H9 (cell line): ENCODE results near the gene ZNF234. TPM values are rescaled to one million over a fixed set of nuclear protein-coding genes. Genes with fewer than 3 reads are reported as not detected.
"Not testable (repeated sequence)": the region's sequence is repeated elsewhere in the genome, so short reads cannot be mapped to it uniquely, and the experiment has no call there.

Source experiments
- DNase-seq: peaks from one replicate; pipeline ENCODE4 v3.0.0-alpha.2; 2017
- H2AFZ ChIP-seq: one replicate; pipeline ENCODE4 v1.6.1; 2013; ENCODE audit warnings: mild to moderate bottlenecking, low read length, control low read depth, moderate library complexity
- H2AK5ac ChIP-seq: 2 replicates; pipeline ENCODE4 v1.6.1; 2013; ENCODE audit warnings: low read length, control low read depth, mixed read lengths; ENCODE audit not compliant: insufficient read length
- H2BK120ac ChIP-seq: one replicate; pipeline ENCODE4 v1.6.1; 2013; ENCODE audit warnings: low read depth, mild to moderate bottlenecking, low read length, control low read depth, inconsistent platforms; ENCODE audit not compliant: poor library complexity, severe bottlenecking
- H2BK12ac ChIP-seq: 2 replicates; pipeline ENCODE4 v1.6.1; 2013; ENCODE audit warnings: low read length, control low read depth, mixed read lengths, low read depth; ENCODE audit not compliant: insufficient read length
- H2BK15ac ChIP-seq: 2 replicates; pipeline ENCODE4 v1.6.1; 2013; ENCODE audit warnings: low read depth, low read length, control low read depth
- H2BK20ac ChIP-seq: one replicate; pipeline ENCODE4 v1.6.1; 2013; ENCODE audit warnings: low read depth, mild to moderate bottlenecking, low read length, control low read depth, inconsistent platforms; ENCODE audit not compliant: poor library complexity, severe bottlenecking
- H2BK5ac ChIP-seq: 2 replicates; pipeline ENCODE4 v1.6.1; 2013; ENCODE audit warnings: low read length, control low read depth, mixed read lengths; ENCODE audit not compliant: insufficient read length
- H3K14ac ChIP-seq: 2 replicates; pipeline ENCODE4 v1.6.1; 2013; ENCODE audit warnings: low read length, control low read depth; ENCODE audit not compliant: insufficient read depth
- H3K18ac ChIP-seq: 2 replicates; pipeline ENCODE4 v1.6.1; 2013; ENCODE audit warnings: low read depth, mild to moderate bottlenecking, mixed read lengths, low read length, control low read depth; ENCODE audit not compliant: insufficient read length
- H3K23ac ChIP-seq: 2 replicates; pipeline ENCODE4 v1.6.1; 2013; ENCODE audit warnings: low read length, control low read depth, mixed read lengths, low read depth; ENCODE audit not compliant: insufficient read length
- H3K23me2 ChIP-seq: 2 replicates; pipeline ENCODE4 v1.6.1; 2013; ENCODE audit warnings: low read depth, mild to moderate bottlenecking, mixed read lengths, low read length, control low read depth; ENCODE audit not compliant: insufficient read length, poor library complexity, severe bottlenecking
- H3K27ac ChIP-seq: 2 replicates; pipeline ENCODE4 v1.5.1; 2013; ENCODE audit warnings: low read length, control low read depth, mixed read lengths, low read depth; ENCODE audit not compliant: insufficient read length
- H3K27me3 ChIP-seq: 2 replicates; pipeline ENCODE4 v1.6.1; 2013; ENCODE audit warnings: low read length, control low read depth, inconsistent platforms; ENCODE audit not compliant: insufficient read depth
- H3K4ac ChIP-seq: 2 replicates; pipeline ENCODE4 v1.6.1; 2013; ENCODE audit warnings: low read depth, mild to moderate bottlenecking, control low read depth, inconsistent platforms, low read length, moderate library complexity
- H3K4me1 ChIP-seq: 2 replicates; pipeline ENCODE4 v1.6.1; 2013; ENCODE audit warnings: low read length, control low read depth, inconsistent platforms; ENCODE audit not compliant: insufficient read depth
- H3K4me2 ChIP-seq: 2 replicates; pipeline ENCODE4 v1.6.1; 2013; ENCODE audit warnings: low read length, control low read depth, mixed read lengths; ENCODE audit not compliant: insufficient read length, insufficient read depth
- H3K56ac ChIP-seq: 2 replicates; pipeline ENCODE4 v1.6.1; 2013; ENCODE audit warnings: low read depth, mild to moderate bottlenecking, mixed read lengths, low read length, control low read depth; ENCODE audit not compliant: insufficient read length
- H3K79me1 ChIP-seq: 2 replicates; pipeline ENCODE4 v1.6.1; 2013; ENCODE audit warnings: low read depth, mild to moderate bottlenecking, moderate library complexity, low read length, control low read depth, inconsistent platforms; ENCODE audit not compliant: insufficient read depth, poor library complexity, severe bottlenecking
- H3K79me2 ChIP-seq: 2 replicates; pipeline ENCODE4 v1.6.1; 2013; ENCODE audit warnings: low read length, control low read depth, inconsistent platforms; ENCODE audit not compliant: insufficient read depth
- H3K9ac ChIP-seq: 2 replicates; pipeline ENCODE4 v1.6.1; 2013; ENCODE audit warnings: low read length, control low read depth, mixed read lengths; ENCODE audit not compliant: insufficient read length; ENCODE audit errors: extremely low read depth
- H3K9me3 ChIP-seq: one replicate; pipeline ENCODE4 v1.6.1; 2013; ENCODE audit warnings: low read depth, low read length, inconsistent platforms; ENCODE audit not compliant: control insufficient read depth
- H3T11ph ChIP-seq: one replicate; pipeline ENCODE4 v1.6.1; 2013; ENCODE audit warnings: mild to moderate bottlenecking, low read length, control low read depth, inconsistent platforms
- H4K20me1 ChIP-seq: one replicate; pipeline ENCODE4 v1.6.1; 2013; ENCODE audit not compliant: control insufficient read depth, insufficient read length, insufficient read depth
- H4K5ac ChIP-seq: 2 replicates; pipeline ENCODE4 v1.6.1; 2013; ENCODE audit warnings: low read depth, mild to moderate bottlenecking, mixed read lengths, low read length, control low read depth; ENCODE audit not compliant: insufficient read length
- H4K8ac ChIP-seq: replicated peaks from 2 replicates; pipeline ENCODE4 v1.6.1; 2013; ENCODE audit warnings: low read length, control low read depth, mixed read lengths, low read depth; ENCODE audit not compliant: insufficient read length
- H4K91ac ChIP-seq: 2 replicates; pipeline ENCODE4 v1.6.1; 2013; ENCODE audit warnings: low read depth, mild to moderate bottlenecking, moderate library complexity, mixed read lengths, low read length, control low read depth; ENCODE audit not compliant: insufficient read length
- H3K27ac Mint-ChIP-seq, 3 experiments: 2 replicates in 2 of 3; 3 replicates in 1 of 3; pipeline ENCODE4 v1.8.0; 2020 to 2021; ENCODE audit warnings: mixed read lengths in 3 of 3, mild to moderate bottlenecking in 1 of 3, moderate library complexity in 1 of 3
- H3K27me3 Mint-ChIP-seq: 2 replicates; pipeline ENCODE4 v1.8.0; 2021; ENCODE audit warnings: low read depth, mild to moderate bottlenecking, moderate library complexity, mixed read lengths
- H3K36me3 Mint-ChIP-seq, 3 experiments: 2 replicates in 2 of 3; 3 replicates in 1 of 3; pipeline ENCODE4 v1.8.0; 2020 to 2021; ENCODE audit warnings: low read depth in 3 of 3, mixed read lengths in 3 of 3; ENCODE audit not compliant: insufficient read depth in 1 of 3
- H3K4me1 Mint-ChIP-seq, 2 experiments: 2 replicates each; pipeline ENCODE4 v1.8.0; 2020; ENCODE audit warnings: mixed read lengths in 2 of 2
- H3K4me3 Mint-ChIP-seq, 2 experiments: 2 replicates in 1 of 2; 3 replicates in 1 of 2; pipeline ENCODE4 v1.8.0; 2020 to 2021; ENCODE audit warnings: mild to moderate bottlenecking in 2 of 2, mixed read lengths in 2 of 2, moderate library complexity in 1 of 2
- H3K9me3 Mint-ChIP-seq, 2 experiments: 2 replicates in 1 of 2; 3 replicates in 1 of 2; pipeline ENCODE4 v1.8.0; 2020; ENCODE audit warnings: mild to moderate bottlenecking in 2 of 2, mixed read lengths in 2 of 2, moderate library complexity in 1 of 2
- CTCF ChIP-seq: fragments of 200-600 bp; sonication (generic); conservative IDR thresholded peaks from 3 replicates; pipeline ENCODE4 v1.8.0; 2021; ENCODE audit warnings: antibody characterized with exemption, mild to moderate bottlenecking
- WGBS: extraction: QIAGEN DNeasy Blood & Tissue Kit; methylation state at CpG from one replicate; pipeline ENCODE4 v1.1.7; 2013; ENCODE audit warnings: missing lambda C conversion rate, low lambda C conversion rate, mixed read lengths; ENCODE audit not compliant: insufficient read length; ENCODE audit errors: extremely low coverage; 5-methylcytosine and 5-hydroxymethylcytosine counted together
- total RNA-seq: library from RNA; stranded (reverse); gene quantifications from 2 replicates; pipeline ENCODE4 v1.2.1, GENCODE V29; 2021

Gene ZNF234
- total RNA-seq, 1 experiment from 2014 or later = 12.4 TPM

- H2AK5ac ChIP-seq = no peak overlapping the region
- H4K20me1 ChIP-seq = no peaks in the 10 kb centered on the region
- no peak overlapping the region for H4K91ac ChIP-seq
- no peak overlapping the region for H3K14ac ChIP-seq
- H3K27me3 ChIP-seq = no peaks in the 10 kb centered on the region
- no peak overlapping the region for H4K8ac ChIP-seq
- no peak overlapping the region for H2BK5ac ChIP-seq
- H3K4me3 Mint-ChIP-seq = no peak overlapping the region
- H3K56ac ChIP-seq = no peak overlapping the region
- no peak overlapping the region for H3K9ac ChIP-seq
- no peaks in the 10 kb centered on the region for H3K23me2 ChIP-seq
- no peak overlapping the region for H3K4ac ChIP-seq
- no peak overlapping the region for H3K27ac Mint-ChIP-seq
- peaks cover 3 to 5% (median 4%) of the 10 kb centered on the region in 3 experiments; a peak in 6 of 7 replicates for H3K36me3 Mint-ChIP-seq
- H3K18ac ChIP-seq = no peak overlapping the region
- no CpG with 5 or more reads among the region's 2 CpGs for WGBS
- no peak overlapping the region for H2AFZ ChIP-seq
- DNase-seq = no peak
- H3K9me3 Mint-ChIP-seq = peaks cover 42 to 51% of the 10 kb centered on the region in 2 experiments
- H2BK120ac ChIP-seq = no peak overlapping the region
- H2BK12ac ChIP-seq = no peak overlapping the region
- H2BK15ac ChIP-seq = no peak overlapping the region
- no peak overlapping the region for H3K4me2 ChIP-seq
- no peaks in the 10 kb centered on the region for H3K9me3 ChIP-seq
- no peak overlapping the region for H3T11ph ChIP-seq
- peaks cover 19% of the 10 kb centered on the region for H3K27me3 Mint-ChIP-seq
- no peak overlapping the region for H3K23ac ChIP-seq
- no peak overlapping the region for H2BK20ac ChIP-seq
- no peaks in the 10 kb centered on the region for H3K4me1 ChIP-seq
- H3K79me2 ChIP-seq = no peaks in the 10 kb centered on the region
- H3K27ac ChIP-seq = no peak overlapping the region
- no peak for TF ChIP-seq CTCF
- peaks cover 4 to 6% of the 10 kb centered on the region in 2 experiments for H3K4me1 Mint-ChIP-seq
- no peak overlapping the region for H4K5ac ChIP-seq
- no peaks in the 10 kb centered on the region for H3K79me1 ChIP-seq
These were observed 61.6 kb downstream of the ZNF234 start for GRCh38 chr19:44202974-44203373.

- not testable (repeated sequence) for H3K4ac ChIP-seq, H3K56ac ChIP-seq, H3K9ac ChIP-seq, H3K79me1 ChIP-seq, H4K91ac ChIP-seq, H3K9me3 ChIP-seq, H3T11ph ChIP-seq, H2AK5ac ChIP-seq, H3K4me1 Mint-ChIP-seq, H2AFZ ChIP-seq, H3K79me2 ChIP-seq, H3K4me2 ChIP-seq, H3K18ac ChIP-seq, H3K27me3 ChIP-seq, H3K36me3 Mint-ChIP-seq, H3K14ac ChIP-seq, H2BK12ac ChIP-seq, H2BK5ac ChIP-seq, H3K4me3 Mint-ChIP-seq, DNase-seq, H3K23me2 ChIP-seq, H4K5ac ChIP-seq, H2BK120ac ChIP-seq, H3K4me1 ChIP-seq, H4K8ac ChIP-seq, H4K20me1 ChIP-seq, H2BK20ac ChIP-seq, H3K23ac ChIP-seq, H3K27ac ChIP-seq, H3K27ac Mint-ChIP-seq, H2BK15ac ChIP-seq
- Mint-ChIP-seq H3K9me3 (peaks cover 38 to 44% of the 10 kb centered on the region in 2 experiments), H3K27me3 (peaks cover 21% of the 10 kb centered on the region)
- WGBS = no CpG with 5 or more reads among the region's 31 CpGs
These were observed 62.5 kb downstream of the ZNF234 start for GRCh38 chr19:44203877-44204276.
